GM18867 (cell line): ENCODE results near the gene MICALL2.

Experiments
- ATAC-seq: cut with Tn5 transposase; IDR thresholded peaks from one replicate; pipeline ENCODE4 v1.9.1; 2021; ENCODE audit warnings: mild to moderate bottlenecking, moderate library complexity; ENCODE audit not compliant: unreplicated experiment

The MICALL2 gene

DNA sequence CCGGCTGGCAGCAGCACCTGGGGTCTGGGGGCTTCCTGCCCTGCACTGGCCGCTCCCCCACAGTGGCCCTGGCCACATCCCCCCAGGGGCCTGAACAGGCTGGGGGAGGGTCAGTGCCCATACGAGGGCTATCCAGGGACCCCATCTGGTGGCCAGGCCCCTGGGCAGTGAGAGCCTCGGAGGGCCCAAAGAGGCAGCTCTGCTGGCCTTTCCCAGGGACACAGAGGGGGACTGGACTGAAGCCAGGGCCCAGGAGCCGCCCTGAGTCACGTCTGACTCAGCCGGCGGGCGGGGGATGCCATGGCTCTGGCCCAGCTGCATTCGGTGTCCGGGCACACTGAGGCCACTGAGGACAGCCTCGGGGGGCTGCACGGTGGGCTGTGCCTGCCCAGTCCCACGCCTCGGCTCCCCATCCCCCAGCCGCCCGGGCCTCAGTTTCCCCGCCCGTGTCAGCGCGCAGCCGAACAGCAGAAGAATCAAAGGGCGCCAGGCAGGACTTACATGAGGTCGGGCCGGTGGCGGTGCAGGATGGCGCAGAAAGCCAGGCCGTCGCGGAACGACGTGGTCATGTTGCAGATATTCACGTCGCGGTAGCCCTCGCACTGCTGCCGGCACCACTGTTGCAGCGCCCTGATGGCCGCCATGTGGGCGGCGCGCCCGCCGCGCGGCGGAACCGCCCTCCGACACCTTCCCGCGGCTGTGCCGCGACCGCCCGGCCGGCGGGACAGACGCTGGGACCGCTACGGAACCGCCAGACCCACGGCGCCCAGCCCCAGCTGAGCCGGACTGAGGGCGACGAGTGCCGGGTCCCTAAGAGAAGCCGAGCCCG, at the start of gene MICALL2:
TSS of gene MICALL2 (minus strand) at position 788 of the 829 bp plus-strand sequence. CDS start at position 644, 144 bp downstream.
- peak; percentile 28 for ATAC-seq

DNA sequence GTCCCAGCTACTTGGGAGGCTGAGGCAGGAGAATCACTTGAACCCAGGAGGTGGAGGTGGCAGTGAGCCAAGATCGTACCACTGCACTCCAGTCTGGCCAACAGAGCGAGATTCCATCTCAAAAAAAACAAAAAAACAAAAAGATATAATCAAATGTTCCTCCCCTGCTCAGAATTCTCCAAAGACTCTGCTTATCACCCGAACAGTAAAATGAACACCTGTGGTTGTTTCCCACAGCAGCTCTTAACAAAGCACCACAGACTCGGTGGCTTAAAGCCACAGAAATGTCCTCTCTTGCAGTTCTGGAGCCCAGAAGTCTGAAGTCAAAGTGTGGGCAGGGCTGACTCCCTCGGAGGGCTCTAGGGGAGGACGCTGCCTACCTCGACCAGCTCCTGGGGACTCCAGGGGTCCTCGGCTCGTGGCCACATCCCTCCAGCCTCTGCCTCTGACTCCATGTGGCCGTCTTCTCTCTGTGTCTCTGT, 49.0 kb upstream of the MICALL2 start:
- ATAC-seq: no peak

GRCh38 chr7:1505731-1506550, 46.7 kb upstream of the MICALL2 start:
- no peak for ATAC-seq

GRCh38 chr7:1503816-1504775, 44.8 kb upstream of the MICALL2 start, which contains the start of gene INTS1:
Gene INTS1 (minus strand): TSS chr7:1504389. CDS start chr7:1503960, 429 bp downstream.
- ATAC-seq: peak; percentile 91

- no peak for ATAC-seq
Observed at GRCh38 chr7:1503390-1503789, 44.1 kb upstream of the MICALL2 start.

GRCh38 chr7:1502845-1503244, 43.6 kb upstream of the MICALL2 start:
- no peak for ATAC-seq

GRCh38 chr7:1501487-1502270, 42.4 kb upstream of the MICALL2 start:
- no peak for ATAC-seq

DNA sequence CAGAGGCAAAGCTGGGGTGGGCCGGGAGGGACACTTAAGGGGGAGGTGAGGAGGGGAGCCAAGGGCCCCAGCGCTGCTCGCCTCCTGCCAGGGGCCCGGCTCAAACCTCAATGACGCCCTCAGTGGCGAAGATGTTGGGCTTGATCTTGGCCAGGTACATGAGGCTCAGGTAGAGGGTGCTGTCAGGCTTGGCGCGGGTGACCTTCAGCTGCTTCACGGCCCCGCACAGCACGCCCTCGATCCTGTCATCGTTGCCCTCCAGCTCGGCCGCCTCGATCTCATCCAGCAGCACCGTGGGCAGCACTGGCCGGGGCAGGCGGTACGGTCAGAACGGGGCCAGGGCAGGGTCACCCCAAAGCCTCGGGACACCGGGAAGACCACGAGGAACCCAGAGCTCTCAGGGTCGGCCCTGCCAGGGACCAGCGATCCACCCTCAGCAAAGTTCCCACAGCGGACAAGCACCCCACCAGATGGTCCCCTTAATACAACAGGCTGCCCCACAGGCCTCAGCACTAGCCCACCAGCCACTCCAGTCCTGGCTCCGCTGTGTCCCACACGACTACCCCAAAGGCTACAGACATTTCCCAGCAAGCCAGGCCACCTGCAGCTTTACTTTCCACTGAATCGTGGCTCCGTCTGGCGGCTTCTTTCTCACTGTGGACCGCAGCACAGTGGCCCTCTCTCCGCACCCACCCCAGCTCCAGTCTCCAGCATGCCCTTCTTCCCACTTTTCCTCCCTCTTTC, 41.0 kb upstream of the MICALL2 start:
- no peak for ATAC-seq

GRCh38 chr7:1499367-1500029, 40.2 kb upstream of the MICALL2 start:
- ATAC-seq: no peak

DNA sequence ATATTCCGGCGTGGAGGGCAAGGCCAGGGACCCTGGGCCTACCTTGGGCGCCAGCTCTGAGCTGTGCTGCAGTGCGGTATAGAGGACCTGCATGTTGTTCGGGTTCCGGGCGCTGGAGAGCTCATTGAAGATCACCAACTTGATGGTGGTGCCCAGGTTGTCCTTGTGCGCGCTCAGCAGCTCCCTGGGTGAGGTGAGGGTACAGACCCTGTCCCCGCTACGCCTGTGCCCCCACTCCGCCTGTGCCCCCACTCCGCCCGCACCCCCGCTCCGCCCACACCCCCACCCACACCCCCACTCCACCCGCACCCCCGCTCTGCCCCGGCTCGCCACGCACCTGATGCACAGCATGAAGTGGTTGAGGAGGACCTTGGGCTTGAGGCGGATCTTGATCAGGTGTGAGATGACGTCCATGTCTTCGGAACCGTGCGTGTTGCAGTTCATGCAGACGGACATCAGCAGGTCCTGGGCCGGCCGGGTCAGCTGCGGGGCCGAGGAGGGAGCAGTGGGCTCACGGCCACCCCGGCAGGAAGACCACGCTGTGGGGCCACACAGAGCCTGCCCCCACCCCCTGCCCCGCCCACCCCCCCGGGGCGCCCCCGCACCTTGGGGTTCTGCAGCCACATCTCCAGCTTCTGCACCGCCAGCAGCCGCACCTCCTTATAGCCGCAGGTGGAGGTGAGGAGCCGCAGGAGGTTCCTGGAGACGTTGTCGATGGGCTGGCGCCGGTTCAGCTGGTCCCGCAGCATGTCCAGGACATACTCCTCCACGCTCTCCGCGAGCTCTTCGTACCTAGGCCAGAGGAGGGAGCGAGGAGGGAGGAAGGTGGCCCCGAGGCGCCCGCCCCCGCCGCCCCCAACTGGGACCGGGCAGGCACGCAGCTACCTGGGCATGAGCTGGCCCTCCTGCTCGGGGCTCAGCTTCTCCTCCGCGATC, 39.4 kb upstream of the MICALL2 start:
- no peak for ATAC-seq

DNA sequence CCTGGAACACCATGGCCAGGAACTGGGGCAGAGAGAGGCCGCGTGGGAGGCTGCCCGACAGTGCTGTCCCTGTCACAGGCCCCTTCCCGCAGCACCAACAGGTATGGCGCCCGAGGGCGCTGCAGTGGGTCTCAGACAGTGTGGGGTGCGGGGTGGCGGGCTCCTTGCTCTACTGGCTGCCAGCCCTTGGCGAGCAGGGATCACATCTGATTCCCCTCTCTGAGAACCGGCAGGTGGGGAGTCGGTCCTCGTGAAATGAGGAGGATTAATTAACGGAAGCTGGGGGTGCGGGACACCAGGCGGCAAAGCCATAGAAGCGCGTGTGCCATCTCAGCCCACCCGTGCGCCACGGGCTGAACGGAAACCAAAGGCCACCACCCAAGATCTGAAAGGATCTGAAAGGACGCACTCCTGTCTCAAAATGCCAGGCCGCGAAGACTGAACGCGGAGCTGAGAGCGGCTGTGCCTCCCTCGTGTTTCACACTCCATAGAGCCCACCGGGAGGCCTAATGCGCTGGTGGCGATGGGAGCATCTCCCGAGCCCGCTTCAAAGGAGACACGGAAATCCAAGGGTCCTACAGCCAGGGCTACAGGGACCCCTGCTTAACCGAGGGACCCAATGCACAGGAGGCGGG, 38.1 kb upstream of the MICALL2 start:
- no peak for ATAC-seq

GRCh38 chr7:1496531-1497292, 37.4 kb upstream of the MICALL2 start:
- no peak for ATAC-seq

DNA sequence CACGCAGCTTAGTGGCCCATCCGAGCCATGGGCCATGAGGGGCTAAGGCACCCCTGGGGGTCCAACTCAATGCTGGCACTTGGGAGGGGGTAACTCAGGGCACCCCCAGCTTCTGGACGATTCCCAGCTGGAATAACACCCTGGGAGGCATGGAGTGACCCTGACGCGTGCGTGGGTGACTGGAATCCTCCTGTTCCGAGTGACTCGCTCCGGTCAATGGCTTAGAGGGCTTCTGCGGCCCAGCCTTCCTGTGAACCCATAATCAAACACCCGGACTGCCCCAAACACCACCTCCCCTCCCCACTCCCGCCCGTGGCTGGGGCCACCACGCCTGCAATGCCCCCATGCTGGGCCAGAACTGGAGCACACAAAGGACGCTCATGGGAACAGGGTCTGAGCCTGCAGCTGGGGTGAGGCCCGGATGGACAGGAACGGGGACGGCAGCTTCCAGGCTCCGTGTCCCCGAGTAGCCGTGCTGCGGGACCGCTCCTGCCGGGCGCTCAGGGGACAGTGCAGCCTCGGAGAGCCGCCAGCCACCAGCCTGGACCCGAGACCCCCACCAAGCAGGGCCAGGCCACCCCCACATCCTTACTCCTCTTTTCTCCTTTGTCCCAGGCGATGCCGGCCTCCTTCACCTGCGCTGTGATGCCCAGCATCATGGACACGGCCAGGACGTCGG, 36.4 kb upstream of the MICALL2 start:
- no peak for ATAC-seq

DNA sequence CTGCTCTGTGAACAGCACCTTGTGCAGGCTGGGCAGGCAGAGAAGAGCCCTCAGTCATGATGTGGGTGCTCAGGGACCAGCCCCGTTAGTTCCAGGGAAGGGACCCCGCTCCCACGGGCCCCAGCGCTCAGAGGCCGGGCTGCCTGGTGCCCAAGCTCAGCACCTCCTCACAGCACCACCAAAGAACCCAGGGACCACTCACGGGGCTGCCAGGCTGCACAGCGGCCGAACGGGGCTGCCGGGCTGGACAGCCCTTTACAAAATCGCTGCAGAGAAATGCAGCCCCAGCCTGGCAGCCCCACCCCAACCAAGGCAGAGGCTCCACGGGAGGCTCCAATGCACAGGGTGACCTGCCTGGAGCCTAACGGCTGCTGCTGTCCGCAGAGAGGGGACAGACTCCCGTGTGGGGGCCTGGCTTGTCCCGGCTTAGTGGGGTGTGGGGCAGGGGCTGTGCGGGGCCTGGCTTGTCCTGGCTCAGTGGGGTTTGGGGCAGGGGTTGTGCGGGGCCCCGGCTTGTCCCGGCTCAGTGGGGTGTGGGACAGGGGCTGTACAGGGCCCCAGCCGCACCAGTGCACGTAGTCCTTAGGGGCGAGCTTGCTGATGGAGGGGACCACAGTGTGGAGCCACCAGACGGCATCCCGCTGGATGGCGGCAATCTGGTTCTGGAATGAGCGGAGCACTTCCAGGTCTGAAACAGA, 35.7 kb upstream of the MICALL2 start:
- no peak for ATAC-seq

DNA sequence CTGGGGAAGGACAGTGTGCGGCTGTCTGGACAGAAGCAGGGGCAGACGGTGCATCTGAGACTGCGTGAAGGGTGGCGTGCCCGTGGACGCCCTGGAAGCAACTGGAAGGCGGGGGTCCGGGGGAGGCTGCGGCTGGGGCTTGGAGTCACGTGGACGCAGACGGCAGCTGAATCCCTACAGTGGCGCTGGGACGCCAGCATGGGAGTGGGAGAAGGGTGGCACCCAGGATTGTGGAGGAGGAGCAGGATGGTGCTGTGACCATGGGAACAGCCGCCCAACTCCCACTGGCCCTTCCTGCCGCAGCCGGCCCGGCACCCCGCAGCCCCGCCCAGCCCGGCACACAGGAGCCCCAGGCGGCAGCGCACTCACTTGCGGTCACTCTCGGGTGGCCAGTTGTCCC, 35.2 kb upstream of the MICALL2 start:
- no peak for ATAC-seq
